ENCODE measurements around the gene RXYLT1.
"Not testable (repeated sequence)": the region's sequence is repeated elsewhere in the genome, so short reads cannot be mapped to it uniquely, and the experiment has no call there.

The RXYLT1 gene

DNA sequence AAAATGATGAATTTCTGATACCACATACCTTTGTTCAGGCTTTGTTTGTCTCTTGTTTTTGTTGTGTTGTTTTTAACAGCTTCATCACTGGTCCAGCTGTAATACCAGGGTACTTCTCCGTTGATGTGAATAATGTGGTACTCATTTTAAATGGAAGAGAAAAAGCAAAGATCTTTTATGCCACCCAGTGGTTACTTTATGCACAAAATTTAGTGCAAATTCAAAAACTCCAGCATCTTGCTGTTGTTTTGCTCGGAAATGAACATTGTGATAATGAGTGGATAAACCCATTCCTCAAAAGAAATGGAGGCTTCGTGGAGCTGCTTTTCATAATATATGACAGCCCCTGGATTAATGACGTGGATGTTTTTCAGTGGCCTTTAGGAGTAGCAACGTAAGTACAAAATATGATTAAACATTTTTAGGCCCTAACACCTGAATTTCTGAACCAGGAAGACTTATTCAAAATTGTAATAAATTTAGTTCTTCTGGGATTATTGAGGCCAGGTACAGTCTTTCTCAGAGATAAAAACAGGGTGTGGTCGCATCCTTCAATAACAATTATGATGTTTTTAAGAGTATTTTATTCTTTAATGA is 22.4 kb downstream of the RXYLT1 start:
- DNase-seq (ENCODE audit: low read depth in 2 of 2) = no peak

- no peak for DNase-seq (ENCODE audit: low read depth in 2 of 2)
Observed at GRCh38 chr12:63804746-63805145, 25.0 kb downstream of the RXYLT1 start.

DNA sequence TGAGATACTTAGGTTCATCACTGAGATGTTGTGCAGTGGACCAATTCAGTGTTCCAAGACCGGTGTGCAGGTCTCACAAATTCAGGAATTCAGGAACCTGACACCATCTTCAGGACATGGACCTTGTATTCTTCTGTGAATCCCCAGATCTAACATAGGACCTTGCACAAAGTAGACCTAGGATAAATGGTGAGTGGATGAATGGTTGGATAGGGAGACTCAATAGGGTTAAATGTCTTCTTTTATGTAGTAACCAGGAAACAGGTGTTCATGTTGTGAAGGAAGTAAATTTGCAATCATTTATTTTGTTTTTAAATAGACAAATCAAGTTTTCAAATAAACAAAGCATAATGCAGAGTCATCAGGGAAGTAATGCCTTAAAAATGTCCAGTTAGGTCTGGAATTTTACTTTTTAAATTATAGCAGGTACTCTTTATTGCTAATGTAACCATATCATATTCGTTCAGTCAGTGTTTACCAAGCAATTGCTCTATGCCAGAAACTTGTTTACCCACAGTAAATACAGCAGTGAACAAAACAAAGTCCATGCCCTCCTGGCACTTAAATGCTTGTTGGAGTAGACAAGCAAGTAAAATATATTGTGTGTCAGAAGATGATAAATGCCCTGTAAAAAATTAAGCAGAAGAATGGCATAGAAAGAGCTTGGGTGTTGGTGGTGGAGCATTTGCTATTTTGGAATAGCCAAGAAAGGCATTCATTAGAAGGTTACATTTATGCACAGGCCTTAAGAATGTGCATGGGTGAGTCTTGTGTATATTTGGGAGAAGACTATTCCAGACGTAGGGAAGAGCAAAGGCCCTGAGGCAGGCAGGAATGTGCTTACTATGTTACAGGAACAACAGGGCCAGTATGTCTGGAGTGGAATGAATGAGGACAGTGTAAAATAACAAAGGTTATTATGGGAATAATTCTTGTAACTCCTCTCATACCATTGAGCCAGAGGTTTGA is 26.3 kb downstream of the RXYLT1 start:
- no peak for DNase-seq (ENCODE audit: low read depth in 2 of 2)

- no peak for DNase-seq (ENCODE audit: low read depth in 2 of 2)
Observed at GRCh38 chr12:63808631-63809030, 28.9 kb downstream of the RXYLT1 start.

DNA sequence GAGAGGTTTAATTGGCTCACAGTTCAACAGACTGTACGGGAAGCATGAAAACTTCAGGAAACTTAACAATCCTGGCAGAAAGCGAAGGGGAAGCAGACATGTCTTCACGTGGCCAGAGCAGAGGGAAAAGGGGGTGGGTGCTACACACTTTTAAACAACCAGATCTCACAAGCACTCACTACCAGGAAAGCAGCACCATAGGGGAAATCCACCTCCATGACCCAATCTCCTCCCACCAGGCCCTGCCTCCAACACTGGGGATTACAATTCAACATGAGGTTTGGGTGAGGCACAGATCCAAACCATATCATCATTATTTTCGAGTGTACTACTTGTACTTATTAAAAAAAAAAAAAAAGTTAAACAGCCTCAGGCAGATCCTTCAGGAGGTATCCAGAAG is 29.9 kb downstream of the RXYLT1 start:
- no peak for DNase-seq (ENCODE audit: low read depth in 2 of 2)

GRCh38 chr12:63811334-63811733 is 31.6 kb downstream of the RXYLT1 start:
- no peak for DNase-seq (ENCODE audit: low read depth in 2 of 2)

- no peak for DNase-seq (ENCODE audit: low read depth in 2 of 2)
Observed at GRCh38 chr12:63811755-63812154, 32.0 kb downstream of the RXYLT1 start.

DNA sequence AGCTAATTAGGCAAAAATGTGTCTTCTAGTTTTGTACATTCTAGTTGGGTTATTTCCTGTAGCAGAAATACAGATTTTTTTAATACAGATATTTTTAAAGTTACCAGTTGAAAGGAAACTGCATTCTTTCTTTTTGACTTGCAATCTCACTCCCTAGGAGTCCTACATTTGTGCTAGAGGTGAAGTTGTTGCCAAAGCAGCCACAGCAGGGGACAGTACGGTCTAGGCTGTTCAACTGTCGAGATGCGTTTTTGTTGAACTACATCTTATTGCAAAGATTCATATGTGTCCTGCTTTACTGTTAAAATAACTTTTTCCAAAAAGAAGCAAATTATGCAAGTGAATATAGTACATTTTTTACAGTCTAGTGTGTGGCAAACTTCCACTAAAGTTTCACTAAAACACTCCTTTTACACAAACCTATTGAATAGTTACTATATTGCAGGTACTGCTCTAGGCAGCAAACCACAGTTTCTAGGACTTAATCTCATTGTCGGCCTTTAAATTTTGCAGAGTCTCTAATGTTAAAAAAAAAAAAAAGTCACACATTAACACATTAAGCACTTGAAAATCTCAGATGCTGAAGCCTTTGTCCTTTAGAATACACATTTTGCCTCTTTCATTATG is 34.5 kb downstream of the RXYLT1 start:
- no peak for DNase-seq (ENCODE audit: low read depth in 2 of 2)

- no peak for DNase-seq (ENCODE audit: low read depth in 2 of 2)
Observed at GRCh38 chr12:63815482-63815852, 35.8 kb downstream of the RXYLT1 start.

DNA sequence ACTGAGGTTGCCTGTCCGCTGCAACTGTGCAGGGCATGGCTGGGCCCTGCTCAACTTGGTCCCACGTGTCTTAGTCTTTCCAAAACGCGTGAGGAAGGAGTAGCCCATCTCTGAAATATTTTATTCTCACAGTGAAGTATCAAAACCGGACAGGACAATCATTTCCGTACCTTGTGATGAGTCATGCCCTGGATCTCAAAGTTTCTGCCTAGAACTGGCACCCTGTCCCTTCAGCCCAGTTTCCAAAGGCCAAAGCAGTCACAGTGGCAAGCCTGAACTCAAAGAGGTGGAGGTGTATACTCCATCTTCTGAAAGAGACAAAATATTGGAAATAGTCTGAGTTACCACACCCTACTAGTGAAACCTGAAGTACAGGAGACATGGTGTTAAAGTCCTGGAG is 36.3 kb downstream of the RXYLT1 start:
- DNase-seq (ENCODE audit: low read depth in 2 of 2) = no peak

DNA sequence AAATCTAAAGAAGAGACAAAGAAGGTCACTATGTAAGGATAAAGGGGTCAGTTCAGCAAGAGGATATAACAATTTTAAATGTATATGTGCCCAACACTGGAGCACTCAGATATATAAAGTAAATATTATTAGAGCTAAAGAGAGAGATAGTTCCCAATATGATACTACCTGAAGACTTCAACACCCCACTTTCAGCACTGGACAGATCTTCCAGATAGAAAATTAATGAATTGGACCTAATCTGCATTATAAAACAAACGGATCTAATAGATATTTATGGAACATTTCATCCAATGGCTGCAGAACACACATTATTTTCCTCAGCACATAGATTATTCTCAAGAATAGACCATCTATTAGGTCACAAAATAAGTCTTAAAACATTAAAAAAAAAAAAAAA is 40.7 kb downstream of the RXYLT1 start:
- DNase-seq (ENCODE audit: low read depth in 2 of 2) = no peak

DNA sequence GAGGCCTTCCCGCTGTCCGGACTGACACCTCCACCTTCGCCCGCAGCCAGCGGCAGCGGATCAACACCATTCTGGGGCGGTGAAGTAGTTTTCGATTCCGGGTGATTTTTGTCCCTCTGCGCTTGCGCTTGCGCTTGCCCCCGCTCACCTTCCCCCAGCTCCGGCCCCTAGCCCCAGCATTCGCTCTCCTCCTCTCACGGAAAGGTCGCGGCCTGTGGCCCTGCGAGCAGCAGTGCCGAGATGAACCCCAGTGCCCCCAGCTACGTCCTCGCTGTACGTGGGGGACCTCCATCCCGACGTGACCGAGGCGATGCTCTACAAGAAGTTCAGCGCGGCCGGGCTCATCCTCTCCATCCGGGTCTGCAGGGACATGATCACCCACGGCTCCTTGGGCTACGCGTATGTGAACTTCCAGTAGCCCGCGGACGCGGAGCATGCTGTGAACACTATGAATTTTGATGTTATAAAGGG is 42.1 kb downstream of the RXYLT1 start:
- no peak for DNase-seq (ENCODE audit: low read depth in 2 of 2)

DNA sequence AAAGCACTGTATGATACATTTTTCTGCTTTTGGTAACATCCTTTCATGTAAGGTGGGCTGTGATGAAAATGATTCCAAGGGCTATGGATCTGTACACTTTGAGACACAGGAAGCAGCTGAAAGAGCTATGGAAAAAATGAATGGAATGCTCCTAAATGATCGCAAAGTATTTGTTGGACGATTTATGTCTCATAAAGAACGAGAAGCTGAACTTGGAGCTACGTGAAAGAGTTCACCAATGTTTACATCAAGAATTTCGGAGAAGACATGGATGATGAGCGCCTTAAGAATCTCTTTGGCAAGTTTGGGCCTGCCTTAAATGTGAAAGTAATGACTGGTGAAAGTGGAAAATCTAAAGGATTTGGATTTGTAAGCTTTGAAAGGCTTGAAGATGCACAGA is 42.6 kb downstream of the RXYLT1 start:
- DNase-seq (ENCODE audit: low read depth in 2 of 2) = no peak

- no peak for DNase-seq (ENCODE audit: low read depth in 2 of 2)
Observed at GRCh38 chr12:63823040-63823439, 43.3 kb downstream of the RXYLT1 start.

DNA sequence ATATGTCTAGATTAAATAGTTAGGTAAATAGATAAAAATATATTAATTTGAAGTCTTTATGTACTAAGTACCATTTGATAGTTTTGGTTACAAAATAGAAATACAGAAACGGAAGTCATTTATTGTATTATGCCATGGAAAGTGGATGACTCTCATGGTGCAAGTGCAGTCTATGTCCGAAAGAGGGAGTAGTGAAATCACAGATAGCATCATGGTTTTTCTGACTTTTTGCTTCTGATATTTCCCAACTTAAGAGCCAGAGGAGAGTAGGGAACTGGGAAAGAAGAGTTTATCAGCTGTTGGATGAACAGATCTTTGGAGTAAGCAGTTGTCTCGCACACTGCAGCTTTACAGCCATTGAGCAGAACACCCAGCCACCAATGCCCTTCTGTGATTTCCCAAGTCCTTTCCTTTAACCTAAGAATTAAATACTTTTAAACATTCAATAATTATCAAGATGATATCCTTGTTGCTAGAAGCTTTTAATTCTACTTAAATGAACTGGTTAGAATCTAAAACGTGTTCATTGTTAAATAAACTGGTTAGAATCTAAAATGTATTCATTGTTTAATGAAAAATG is 46.4 kb downstream of the RXYLT1 start:
- DNase-seq (ENCODE audit: low read depth in 2 of 2) = no peak

DNA sequence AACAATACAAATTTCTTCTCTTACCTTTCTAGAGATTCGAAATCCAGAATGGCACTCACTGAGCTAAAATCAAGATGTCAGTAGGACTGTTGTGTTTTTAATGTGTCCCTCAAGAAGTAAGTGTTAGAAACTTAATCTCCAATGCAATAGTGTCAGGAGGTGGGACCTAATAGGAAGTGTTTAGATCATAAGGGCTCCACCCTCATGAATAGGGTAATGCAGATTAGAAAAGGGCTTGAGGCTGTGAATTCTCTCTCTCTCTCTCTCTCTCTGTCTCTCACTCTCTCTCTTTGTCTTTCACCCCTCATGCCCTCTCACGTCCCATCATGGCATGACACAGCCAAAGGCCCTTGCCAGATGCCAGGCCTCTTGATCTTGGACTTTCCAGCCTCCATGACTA is 49.2 kb downstream of the RXYLT1 start:
- DNase-seq (ENCODE audit: low read depth in 2 of 2) = no peak

GRCh38 chr12:63836046-63836445 is 56.3 kb downstream of the RXYLT1 start:
- no peak for DNase-seq (ENCODE audit: low read depth in 2 of 2)

GRCh38 chr12:63836936-63837335 is 57.2 kb downstream of the RXYLT1 start:
- DNase-seq (ENCODE audit: low read depth in 2 of 2) = no peak

GRCh38 chr12:63838411-63838810 is 58.7 kb downstream of the RXYLT1 start:
- no peak for DNase-seq (ENCODE audit: low read depth in 2 of 2)

- no peak for DNase-seq (ENCODE audit: low read depth in 2 of 2)
Observed at GRCh38 chr12:63841011-63841410, 61.3 kb downstream of the RXYLT1 start.

GRCh38 chr12:63841571-63841970 is 61.9 kb downstream of the RXYLT1 start:
- no peak for DNase-seq (ENCODE audit: low read depth in 2 of 2)

GRCh38 chr12:63842750-63843149 is 63.0 kb downstream of the RXYLT1 start:
- not testable (repeated sequence) for DNase-seq (ENCODE audit: low read depth in 2 of 2)

Data from stimulated activated CD4-positive, alpha-beta T cell treated with anti-CD3 and anti-CD28 coated beads, Interleukin-1b, Interleukin-23, amount 100 ng/mL, for 1 hour (primary cell).